ENCODE measurements around the gene GRIN3B.

GRCh38 chr19:1042689-1043511, 42.7 kb downstream of the GRIN3B start:
- no peak for TF ChIP-seq POLR2A (IDR thresholded peaks at IDR 0.05)
- TF ChIP-seq CTCF (IDR thresholded peaks at IDR 0.05) = no peak
- TF ChIP-seq POLR2AphosphoS5 (IDR thresholded peaks at IDR 0.05) = no peak

All from sigmoid colon (tissue), 4 donors.